GM12878 (cell line): Measurements from ENCODE around the gene RARG. TPM values are rescaled to one million over a fixed set of nuclear protein-coding genes. Genes with fewer than 3 reads are reported as not detected.

Experiments
- ATAC-seq: fragments of 200-7000 bp; cut with Tn5 transposase; 3 replicates; pipeline ENCODE4 v1.9.1; 2020; ENCODE audit warnings: mild to moderate bottlenecking, moderate library complexity
- BruUV-seq: library from RNA; stranded (reverse); fragments of 400-500 nt; replicated peaks from 2 replicates; lab custom pipeline; 2021; lab: Mats Ljungman, UMichigan
- CTCF ChIA-PET: fragments of 300-600 bp; sonication (Branson Sonifier 250); formaldehyde crosslinking; extraction: SDS; loops from one replicate; lab custom pipeline; 2021; ENCODE audit warnings: inconsistent platforms; lab: Yijun Ruan, JAX
- POLR2A ChIA-PET: fragments of 350-600 bp; formaldehyde crosslinking; extraction: SDS; loops from one replicate; lab custom pipeline; 2021; ENCODE audit warnings: inconsistent platforms; lab: Charles Lee
- RAD21 ChIA-PET: fragments of 300-600 bp; sonication (Branson Sonifier 250); formaldehyde crosslinking; loops from one replicate; lab custom pipeline; 2023; ENCODE audit warnings: antibody characterized with exemption; ENCODE audit not compliant: unreplicated experiment; lab: Charles Lee
- SMC1A ChIA-PET: fragments of 300-600 bp; sonication (Branson Sonifier 250); formaldehyde crosslinking; loops from one replicate; lab custom pipeline; 2023; ENCODE audit not compliant: unreplicated experiment, uncharacterized antibody; lab: Charles Lee
- DNase-seq: peaks from one replicate; pipeline ENCODE4 v3.0.0-alpha.2; 2011; ENCODE audit warnings: low read depth, low spot score
- FAIRE-seq: peaks from 3 replicates; lab custom pipeline; 2011; peaks lifted over from hg19 to GRCh38; lab: Jason Lieb, UNC
- H2AFZ ChIP-seq: 2 replicates; pipeline ENCODE4 v1.6.0; 2011; ENCODE audit warnings: low read depth, low read length, control low read depth; ENCODE audit not compliant: control insufficient read depth
- H3K27ac ChIP-seq: 2 replicates; pipeline ENCODE4 v1.5.1; 2011; ENCODE audit warnings: control low read depth; ENCODE audit not compliant: control insufficient read depth, insufficient read depth
- H3K27me3 ChIP-seq, 2 experiments: replicated peaks in 1 of 2; 2 replicates each; pipeline versions ENCODE4 v1.6.0 to v1.6.1; 2011; ENCODE audit warnings: low read length in 1 of 2; ENCODE audit not compliant: control insufficient read depth in 2 of 2, insufficient read depth in 2 of 2
- H3K36me3 ChIP-seq, 2 experiments: 2 replicates each; pipeline ENCODE4 v1.5.1; 2011; ENCODE audit warnings: low read length in 1 of 2; ENCODE audit not compliant: control insufficient read depth in 2 of 2, insufficient read depth in 2 of 2
- H3K4me1 ChIP-seq: 2 replicates; pipeline ENCODE4 v1.6.1; 2011; ENCODE audit warnings: mild to moderate bottlenecking, low read length, moderate library complexity, mixed read lengths; ENCODE audit not compliant: control insufficient read depth, insufficient read depth
- H3K4me2 ChIP-seq: 2 replicates; pipeline ENCODE4 v1.6.0; 2011; ENCODE audit warnings: control low read depth; ENCODE audit not compliant: control insufficient read depth, insufficient read depth
- H3K4me3 ChIP-seq: fragments of 200-600 bp; sonication (generic); 2 replicates; pipeline ENCODE4 v1.5.1; 2016
- H3K79me2 ChIP-seq: 2 replicates; pipeline ENCODE4 v1.6.0; 2011; ENCODE audit warnings: low read length; ENCODE audit not compliant: control insufficient read depth, insufficient read depth
- H3K9ac ChIP-seq: 2 replicates; pipeline ENCODE4 v1.8.0; 2011; ENCODE audit warnings: low read length, control low read depth, mixed read lengths; ENCODE audit not compliant: control insufficient read depth, insufficient read depth
- H3K9me3 ChIP-seq: replicated peaks from 3 replicates; pipeline ENCODE4 v1.5.1; 2011; ENCODE audit warnings: mild to moderate bottlenecking, low read length; ENCODE audit not compliant: control insufficient read depth, insufficient read depth
- H4K20me1 ChIP-seq: 2 replicates; pipeline ENCODE4 v1.6.0; 2011; ENCODE audit not compliant: control insufficient read depth, insufficient read depth
- BHLHE40 ChIP-seq, 2 experiments: fragments of 450-650 bp in 1 of 2; IDR thresholded peaks; 2 replicates each; pipeline ENCODE4 v1.6.1; 2011 to 2017; ENCODE audit warnings: low read depth in 2 of 2, borderline replicate concordance in 1 of 2, improper control_type of control experiment in 1 of 2, low read length in 1 of 2, mild to moderate bottlenecking in 1 of 2
- BMI1 ChIP-seq: fragments of 450-650 bp; IDR thresholded peaks from 2 replicates; pipeline ENCODE4 v1.6.1; 2016; ENCODE audit warnings: mild to moderate bottlenecking, moderate library complexity, borderline replicate concordance
- FOS ChIP-seq: IDR thresholded peaks from 3 replicates; pipeline ENCODE4 v1.6.1; 2011; ENCODE audit warnings: borderline replicate concordance; ENCODE audit not compliant: insufficient read length; ENCODE audit errors: extremely low read depth
- HDAC2 ChIP-seq: fragments of 200-600 bp; sonication (generic); IDR thresholded peaks from 2 replicates; pipeline ENCODE4 v1.6.1; 2017
- HDAC6 ChIP-seq: fragments of 200-600 bp; sonication (generic); IDR thresholded peaks from one replicate; pipeline ENCODE4 v1.8.0; 2017; ENCODE audit warnings: antibody characterized with exemption; ENCODE audit not compliant: unreplicated experiment
- KAT2A ChIP-seq: conservative IDR thresholded peaks from 2 replicates; pipeline ENCODE4 v1.6.1; 2011; ENCODE audit warnings: low read depth, low read length; ENCODE audit not compliant: control insufficient read depth
- KLF5 ChIP-seq: fragments of 450-650 bp; IDR thresholded peaks from 2 replicates; pipeline ENCODE4 v1.6.1; 2014; ENCODE audit warnings: mild to moderate bottlenecking; ENCODE audit not compliant: partially characterized antibody
- LARP7 ChIP-seq: fragments of 450-650 bp; IDR thresholded peaks from 2 replicates; pipeline ENCODE4 v1.6.1; 2017; ENCODE audit warnings: mild to moderate bottlenecking
- POLR2A ChIP-seq: IDR thresholded peaks from 2 replicates; pipeline ENCODE4 v1.6.1; 2011; ENCODE audit warnings: low read depth, mild to moderate bottlenecking, low read length
- POLR2AphosphoS2 ChIP-seq: IDR thresholded peaks from 2 replicates; pipeline ENCODE4 v1.6.1; 2011; ENCODE audit warnings: low read depth, mild to moderate bottlenecking, low read length, improper control_type of control experiment, moderate library complexity
- POLR2AphosphoS5 ChIP-seq: IDR thresholded peaks from 2 replicates; pipeline ENCODE4 v1.6.1; 2011; ENCODE audit warnings: mild to moderate bottlenecking, low read length, inconsistent platforms
- POU2F2 ChIP-seq: IDR thresholded peaks from 3 replicates; pipeline ENCODE4 v1.6.1; 2011; ENCODE audit warnings: low read depth, mild to moderate bottlenecking, low read length, borderline replicate concordance
- TCF12 ChIP-seq: IDR thresholded peaks from 2 replicates; pipeline ENCODE4 v1.6.1; 2011; ENCODE audit warnings: low read depth, mild to moderate bottlenecking, low read length
- YY1 ChIP-seq: IDR thresholded peaks from 2 replicates; pipeline ENCODE4 v1.6.1; 2011; ENCODE audit warnings: low read depth, mild to moderate bottlenecking, low read length
- ZNF217 ChIP-seq: fragments of 450-650 bp; IDR thresholded peaks from 2 replicates; pipeline ENCODE4 v1.6.1; 2017; ENCODE audit warnings: antibody characterized with exemption, mild to moderate bottlenecking
- ZNF384 ChIP-seq: IDR thresholded peaks from 2 replicates; pipeline ENCODE4 v1.6.1; 2012; ENCODE audit warnings: low read depth, mild to moderate bottlenecking, low read length, improper control_type of control experiment, borderline replicate concordance
- WGBS: methylation state at CpG from one replicate; pipeline ENCODE4 v1.1.6; 2016; ENCODE audit warnings: low lambda C conversion rate; ENCODE audit not compliant: insufficient replicate concordance, insufficient coverage; ENCODE audit errors: missing lambda C conversion rate; 5-methylcytosine and 5-hydroxymethylcytosine counted together
- in situ Hi-C: fragments of 300-500 bp; cut with MboI; formaldehyde crosslinking; loops from 9 replicates; pipeline ENCODE4 v1.14.3; 2018; ENCODE audit warnings: mixed read lengths
- intact Hi-C: fragments of 100-400 bp; cut with micrococcal nuclease; formaldehyde crosslinking; loops from one replicate; pipeline ENCODE4 v1.14.2; 2022; ENCODE audit not compliant: unreplicated experiment
- polyA plus RNA-seq, 11 experiments: library from polyadenylated mRNA; depleted of rRNA in 4 of 11; unstranded in 6 of 11; stranded (reverse) in 5 of 11; fragments of >200 nt; fragmentation: Nextera tagmentation in 4 of 11; fragmentation: Illumina TruSeq in 1 of 11; extraction: Ambion mirVana in 4 of 11; extraction: Trizol in 1 of 11; gene quantifications; 1 replicate in 1 of 11; 2 replicates in 10 of 11; pipeline versions ENCODE4 v1.2.1 to v1.2.3, GENCODE V29; 2011 to 2016; ENCODE audit warnings: inconsistent platforms in 2 of 11, missing spikeins in 2 of 11, low read depth in 1 of 11
- total RNA-seq, 4 experiments: library from RNA; depleted of rRNA in 3 of 4; stranded (reverse); fragments of >200 nt in 3 of 4; fragmentation: Illumina TruSeq in 1 of 4; extraction: Trizol in 1 of 4; gene quantifications; 2 replicates each; pipeline versions ENCODE4 v1.2.1 to v1.2.3, GENCODE V29; 2013 to 2021
- TF ChIP-seq, protein P1 (sequence below), 3 experiments: IDR thresholded peaks in 2 of 3; conservative IDR thresholded peaks in 1 of 3; 2 replicates each; pipeline ENCODE4 v1.5.1; 2011; ENCODE audit warnings: low read depth in 3 of 3, low read length in 3 of 3, mild to moderate bottlenecking in 3 of 3, control low read depth in 2 of 3, moderate library complexity in 2 of 3, inconsistent platforms in 1 of 3, mixed read lengths in 1 of 3; ENCODE audit not compliant: control insufficient read depth in 2 of 3, insufficient read depth in 1 of 3; ENCODE audit errors: extremely low read depth in 1 of 3
- TF ChIP-seq, protein P2 (sequence below): fragments of 450-650 bp; IDR thresholded peaks from 2 replicates; pipeline ENCODE4 v1.6.1; 2017; ENCODE audit warnings: mild to moderate bottlenecking
- TF ChIP-seq, protein P3 (sequence below): IDR thresholded peaks from 2 replicates; pipeline ENCODE4 v1.6.1; 2012; ENCODE audit warnings: low read length, inconsistent platforms

RARG gene
- total and polyA plus RNA-seq, 10 of the 15 experiments (the other 5 are each of a cell fraction or from before 2014, with no cell fraction given): 0.27 to 8.1 (median 4.1) TPM

DNA sequence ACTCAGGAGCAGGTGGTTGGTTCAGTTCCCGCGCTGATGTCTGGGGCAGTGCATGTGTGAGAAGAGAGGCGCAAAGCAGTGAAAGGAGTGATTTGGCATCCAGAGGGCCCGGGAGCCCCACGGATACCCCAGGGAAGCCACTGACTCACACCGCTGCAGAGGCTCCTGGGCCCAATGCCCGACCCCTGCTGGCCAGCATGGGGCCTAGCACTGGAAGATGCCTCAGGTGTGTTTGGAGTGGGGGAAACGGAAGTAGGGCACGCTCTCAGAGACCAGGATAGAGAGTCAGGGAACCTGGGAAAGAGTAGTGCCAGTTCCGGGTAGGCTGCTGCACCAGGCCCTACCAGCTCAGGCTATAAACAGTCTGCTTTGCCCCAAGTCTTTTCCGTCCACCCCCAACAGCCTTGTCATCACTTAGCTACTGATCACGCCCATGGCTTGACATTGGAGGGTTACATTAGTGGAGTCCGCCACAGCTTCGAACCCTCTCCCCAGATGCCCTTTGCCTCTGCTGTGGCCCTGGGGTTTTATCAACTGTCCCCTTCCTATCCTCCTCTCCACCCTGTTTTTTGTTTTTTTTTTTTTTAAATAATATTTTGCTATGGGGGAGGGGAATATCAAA, 41.8 kb downstream of the RARG start:
- POLR2A ChIA-PET: interaction anchor here (0.6 to 1.0 kb wide), 3 partner anchors 8 to 13 kb away, joined by 3 to 4 read pairs (median 4); no protein-coding TSS in a partner anchor
- no peaks in the 10 kb centered on the region for H3K9me3 ChIP-seq
- H3K36me3 ChIP-seq: peaks cover 35 to 50% of the 10 kb centered on the region in 2 experiments
- in situ Hi-C loops: no loop called here
- intact Hi-C loops: loop anchor here (1.0 kb wide), 1 partner anchor 31 kb away; no protein-coding TSS in a partner anchor
- SMC1A ChIA-PET: interaction anchor here (1.2 to 5.3 kb wide), 7 partner anchors 9 to 98 kb away, joined by 3 to 17 read pairs (median 5); partner anchors contain the start of gene ESPL1
- no peak overlapping the region for H3K4me2 ChIP-seq
- RAD21 ChIA-PET: interaction anchor here (1.0 to 2.3 kb wide), 2 partner anchors 30 to 61 kb away, joined by 4 to 16 read pairs; a partner anchor contains a TSS
- no peaks in the 10 kb centered on the region for H3K4me1 ChIP-seq
- no peaks in the 10 kb centered on the region for H3K27me3 ChIP-seq
- no peaks in the 10 kb centered on the region for H3K79me2 ChIP-seq
- H3K4me3 ChIP-seq: no peak overlapping the region
- BruUV-seq: no TSS peak
- CTCF ChIA-PET: interaction anchor here (0.6 to 6.7 kb wide), 12 partner anchors 8 to 124 kb away, joined by 3 to 89 read pairs (median 4); partner anchors contain the start of gene ESPL1
- no peak overlapping the region for H2AFZ ChIP-seq
- H3K9ac ChIP-seq: no peak overlapping the region
- ATAC-seq (peak; percentile 90), DNase-seq (no peak), FAIRE-seq (no peak)
- H3K27ac ChIP-seq: no peak overlapping the region
- H4K20me1 ChIP-seq: no peaks in the 10 kb centered on the region
- WGBS: 70% methylated on average over 14 of the region's 14 CpGs
- TF ChIP-seq POLR2AphosphoS2 (0 out of 2 replicates have a peak, but pooled peaks have one; percentile 50), YY1 (peak; percentile 32; the same call in 1 of the 2 replicates), ZNF384 (0 out of 2 replicates have a peak, but pooled peaks have one; percentile 8), ZNF217 (no peak), FOS (no peak), BHLHE40 (IDR thresholded peaks at IDR 0.05; ENCODE audit: borderline replicate concordance in 1 of 2, low read depth in 2 of 2, low read length in 1 of 2) (0 out of 4 replicates have a peak, but pooled peaks of 1 of the 2 experiments have one; percentile 4), LARP7 (0 out of 2 replicates have a peak, but pooled peaks have one; percentile 23), KLF5 (no peak), HDAC6 (no peak), POU2F2 (0 out of 3 replicates have a peak, but pooled peaks have one; percentile 43), POLR2AphosphoS5 (0 out of 2 replicates have a peak, but pooled peaks have one; percentile 38), KAT2A (no peak), HDAC2 (no peak), TCF12 (0 out of 2 replicates have a peak, but pooled peaks have one; percentile 30), BMI1 (no peak), POLR2A (peak; percentile 66)
- TF ChIP-seq, protein P1, sequence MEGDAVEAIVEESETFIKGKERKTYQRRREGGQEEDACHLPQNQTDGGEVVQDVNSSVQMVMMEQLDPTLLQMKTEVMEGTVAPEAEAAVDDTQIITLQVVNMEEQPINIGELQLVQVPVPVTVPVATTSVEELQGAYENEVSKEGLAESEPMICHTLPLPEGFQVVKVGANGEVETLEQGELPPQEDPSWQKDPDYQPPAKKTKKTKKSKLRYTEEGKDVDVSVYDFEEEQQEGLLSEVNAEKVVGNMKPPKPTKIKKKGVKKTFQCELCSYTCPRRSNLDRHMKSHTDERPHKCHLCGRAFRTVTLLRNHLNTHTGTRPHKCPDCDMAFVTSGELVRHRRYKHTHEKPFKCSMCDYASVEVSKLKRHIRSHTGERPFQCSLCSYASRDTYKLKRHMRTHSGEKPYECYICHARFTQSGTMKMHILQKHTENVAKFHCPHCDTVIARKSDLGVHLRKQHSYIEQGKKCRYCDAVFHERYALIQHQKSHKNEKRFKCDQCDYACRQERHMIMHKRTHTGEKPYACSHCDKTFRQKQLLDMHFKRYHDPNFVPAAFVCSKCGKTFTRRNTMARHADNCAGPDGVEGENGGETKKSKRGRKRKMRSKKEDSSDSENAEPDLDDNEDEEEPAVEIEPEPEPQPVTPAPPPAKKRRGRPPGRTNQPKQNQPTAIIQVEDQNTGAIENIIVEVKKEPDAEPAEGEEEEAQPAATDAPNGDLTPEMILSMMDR (IDR thresholded peaks at IDR 0.05 in 2 of 3, conservative IDR thresholded peaks at IDR 0.05 in 1 of 3; ENCODE audit: control insufficient read depth in 2 of 3, extremely low read depth in 1 of 3, insufficient read depth in 1 of 3, low read depth in 3 of 3, low read length in 3 of 3): peak; percentile 52 to 87 (median 74)
- TF ChIP-seq, protein P2, sequence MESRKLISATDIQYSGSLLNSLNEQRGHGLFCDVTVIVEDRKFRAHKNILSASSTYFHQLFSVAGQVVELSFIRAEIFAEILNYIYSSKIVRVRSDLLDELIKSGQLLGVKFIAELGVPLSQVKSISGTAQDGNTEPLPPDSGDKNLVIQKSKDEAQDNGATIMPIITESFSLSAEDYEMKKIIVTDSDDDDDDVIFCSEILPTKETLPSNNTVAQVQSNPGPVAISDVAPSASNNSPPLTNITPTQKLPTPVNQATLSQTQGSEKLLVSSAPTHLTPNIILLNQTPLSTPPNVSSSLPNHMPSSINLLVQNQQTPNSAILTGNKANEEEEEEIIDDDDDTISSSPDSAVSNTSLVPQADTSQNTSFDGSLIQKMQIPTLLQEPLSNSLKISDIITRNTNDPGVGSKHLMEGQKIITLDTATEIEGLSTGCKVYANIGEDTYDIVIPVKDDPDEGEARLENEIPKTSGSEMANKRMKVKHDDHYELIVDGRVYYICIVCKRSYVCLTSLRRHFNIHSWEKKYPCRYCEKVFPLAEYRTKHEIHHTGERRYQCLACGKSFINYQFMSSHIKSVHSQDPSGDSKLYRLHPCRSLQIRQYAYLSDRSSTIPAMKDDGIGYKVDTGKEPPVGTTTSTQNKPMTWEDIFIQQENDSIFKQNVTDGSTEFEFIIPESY: peak; percentile 83
- TF ChIP-seq, protein P3, sequence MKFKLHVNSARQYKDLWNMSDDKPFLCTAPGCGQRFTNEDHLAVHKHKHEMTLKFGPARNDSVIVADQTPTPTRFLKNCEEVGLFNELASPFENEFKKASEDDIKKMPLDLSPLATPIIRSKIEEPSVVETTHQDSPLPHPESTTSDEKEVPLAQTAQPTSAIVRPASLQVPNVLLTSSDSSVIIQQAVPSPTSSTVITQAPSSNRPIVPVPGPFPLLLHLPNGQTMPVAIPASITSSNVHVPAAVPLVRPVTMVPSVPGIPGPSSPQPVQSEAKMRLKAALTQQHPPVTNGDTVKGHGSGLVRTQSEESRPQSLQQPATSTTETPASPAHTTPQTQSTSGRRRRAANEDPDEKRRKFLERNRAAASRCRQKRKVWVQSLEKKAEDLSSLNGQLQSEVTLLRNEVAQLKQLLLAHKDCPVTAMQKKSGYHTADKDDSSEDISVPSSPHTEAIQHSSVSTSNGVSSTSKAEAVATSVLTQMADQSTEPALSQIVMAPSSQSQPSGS: no peak
